ENCODE data around the gene C3orf20.

DNA sequence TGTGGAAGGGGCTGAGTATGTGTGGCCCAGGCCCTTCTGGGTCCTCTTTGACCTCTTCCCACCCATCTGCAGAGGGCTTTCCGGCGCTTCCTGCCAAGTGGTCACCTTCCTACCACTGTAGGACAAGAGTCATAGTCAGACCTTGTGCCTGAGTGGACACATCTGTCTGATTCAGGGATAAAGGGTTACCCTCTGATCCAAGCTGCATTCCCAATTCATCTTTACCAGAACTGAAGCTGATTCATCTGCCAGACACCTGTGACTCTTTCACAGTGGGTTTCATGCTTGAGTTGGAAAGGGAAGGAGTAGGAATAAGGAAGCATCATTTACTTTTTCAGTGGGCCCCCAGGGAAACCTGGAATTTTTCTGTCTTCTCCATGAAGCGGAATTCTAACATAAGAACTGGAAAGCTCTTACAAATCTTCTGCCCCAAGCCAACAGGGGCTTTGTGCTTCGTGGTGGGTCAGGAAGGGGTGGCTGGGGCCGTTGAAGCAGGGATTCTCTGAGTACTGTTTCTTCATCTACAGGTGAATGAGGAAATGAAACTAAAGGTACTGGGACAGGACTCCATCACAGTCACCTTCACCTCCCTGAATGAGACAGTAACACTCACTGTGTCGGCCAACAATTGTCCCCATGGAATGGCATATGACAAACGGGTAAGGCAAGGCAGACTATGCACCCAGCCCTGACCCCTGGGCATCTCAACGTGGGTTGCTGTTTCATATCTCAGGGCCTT lies 46.4 kb downstream of the C3orf20 start:
- no peak for TF ChIP-seq CTCF (IDR thresholded peaks at IDR 0.05 in 4 of 5, conservative IDR thresholded peaks at IDR 0.05 in 1 of 5)
- TF ChIP-seq POLR2A (IDR thresholded peaks at IDR 0.05), result no peak

Data from gastrocnemius medialis (tissue), 4 donors.